ENCODE data around the gene HS3ST4. TPM values are rescaled to one million over a fixed set of nuclear protein-coding genes. Genes with fewer than 3 reads are reported as not detected.
"Not testable (repeated sequence)": the region's sequence is repeated elsewhere in the genome, so short reads cannot be mapped to it uniquely, and the experiment has no call there.

The HS3ST4 gene
- total RNA-seq, 4 donors from 2014 or later: 0.15 to 4.6 (median 0.37) TPM

GRCh38 chr16:26070302-26071100 lies 378.7 kb downstream of the HS3ST4 start:
- Histone ChIP-seq H3K27ac (no peak overlapping the region), H3K4me1 (no peaks in the 10 kb centered on the region), H3K27me3 (no peaks in the 10 kb centered on the region), H3K4me3 (no peak overlapping the region), H3K9me3 (no peaks in the 10 kb centered on the region), H3K36me3 (no peaks in the 10 kb centered on the region)
- TF ChIP-seq POLR2A (IDR thresholded peaks at IDR 0.05) (no peak), CTCF (IDR thresholded peaks at IDR 0.05) (no peak)
- intact Hi-C loops (cut with DNase I): no loop called here
- WGBS, 2 donors: 15% methylated on average over 4 to 5 of the region's 5 CpGs
- no peak for DNase-seq

- Histone ChIP-seq H3K36me3 (no peaks in the 10 kb centered on the region), H3K27me3 (no peaks in the 10 kb centered on the region), H3K27ac (no peak overlapping the region), H3K9me3 (no peaks in the 10 kb centered on the region), H3K4me3 (no peak overlapping the region), H3K4me1 (no peaks in the 10 kb centered on the region)
- intact Hi-C loops (cut with DNase I): no loop called here
- TF ChIP-seq CTCF (IDR thresholded peaks at IDR 0.05) (no peak), POLR2A (IDR thresholded peaks at IDR 0.05) (no peak)
- WGBS, 2 donors: 44 to 45% methylated on average over 9 of the region's 9 CpGs
- DNase-seq: no peak
Observed at GRCh38 chr16:26071101-26071866, 379.5 kb downstream of the HS3ST4 start.

DNA sequence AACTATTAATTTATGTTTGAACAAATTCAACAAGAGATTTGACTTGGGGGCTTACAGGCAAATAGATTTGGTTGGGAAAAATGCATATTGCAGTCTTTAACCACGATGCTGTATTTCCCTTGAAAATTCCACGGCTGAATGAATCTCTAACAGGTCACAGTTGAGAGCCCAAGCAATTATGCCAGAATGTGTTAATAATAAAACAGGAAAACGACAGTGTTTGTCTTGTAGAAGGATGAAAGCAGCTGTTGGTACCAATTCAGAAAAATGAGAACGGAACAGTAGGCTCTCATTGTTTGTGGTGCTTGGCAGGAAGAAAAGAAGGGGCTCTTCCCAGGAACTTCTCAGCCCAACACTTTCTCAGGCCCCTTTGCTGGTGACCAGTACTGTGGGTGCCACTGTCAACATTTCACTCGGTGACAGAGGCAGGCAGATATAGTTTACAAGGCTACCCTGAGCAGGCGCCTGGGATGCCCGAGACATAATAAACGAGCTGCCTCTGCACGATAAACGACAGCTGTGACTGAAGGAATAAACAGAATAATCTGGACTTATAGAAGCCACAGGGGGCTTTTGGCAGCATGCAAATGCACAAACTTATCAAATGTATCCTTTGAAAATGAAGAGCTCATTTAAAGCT lies 387.1 kb downstream of the HS3ST4 start:
- no peak for DNase-seq
- intact Hi-C loops (cut with DNase I): no loop called here
- TF ChIP-seq POLR2A (IDR thresholded peaks at IDR 0.05) (no peak), CTCF (IDR thresholded peaks at IDR 0.05) (no peak)
- Histone ChIP-seq H3K27me3 (no peaks in the 10 kb centered on the region), H3K4me3 (no peak overlapping the region), H3K4me1 (no peaks in the 10 kb centered on the region), H3K36me3 (no peaks in the 10 kb centered on the region), H3K9me3 (no peaks in the 10 kb centered on the region), H3K27ac (no peak overlapping the region)
- WGBS, 2 donors: 16 to 28% methylated on average over 10 of the region's 10 CpGs

DNA sequence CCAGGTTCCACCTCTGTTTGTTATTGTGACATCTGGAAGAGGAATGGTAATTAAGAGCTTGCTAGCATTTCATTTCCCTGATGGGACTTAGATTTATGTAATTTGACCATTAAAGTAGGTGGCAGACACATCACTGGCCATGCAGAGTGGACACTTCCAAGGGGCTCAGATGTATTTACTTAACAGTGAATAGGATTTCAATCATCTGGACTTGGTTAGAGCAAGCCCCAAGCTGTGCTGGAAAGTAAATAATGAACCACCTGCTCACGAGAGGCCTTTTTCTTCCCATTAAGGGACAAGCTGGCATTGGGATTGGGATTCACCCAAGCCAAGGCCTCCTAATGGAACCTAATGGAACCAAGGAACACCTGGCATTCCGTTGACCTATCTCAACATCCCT lies 395.3 kb downstream of the HS3ST4 start:
- Histone ChIP-seq H3K4me1 (no peaks in the 10 kb centered on the region), H3K9me3 (no peaks in the 10 kb centered on the region), H3K36me3 (no peaks in the 10 kb centered on the region), H3K27me3 (no peaks in the 10 kb centered on the region), H3K27ac (no peak overlapping the region), H3K4me3 (no peak overlapping the region)
- no peak for DNase-seq
- TF ChIP-seq POLR2A (IDR thresholded peaks at IDR 0.05) (no peak), CTCF (IDR thresholded peaks at IDR 0.05) (no peak)
- WGBS, 2 donors: 45 to 63% methylated on average over 2 of the region's 2 CpGs
- intact Hi-C loops (cut with DNase I): no loop called here

DNA sequence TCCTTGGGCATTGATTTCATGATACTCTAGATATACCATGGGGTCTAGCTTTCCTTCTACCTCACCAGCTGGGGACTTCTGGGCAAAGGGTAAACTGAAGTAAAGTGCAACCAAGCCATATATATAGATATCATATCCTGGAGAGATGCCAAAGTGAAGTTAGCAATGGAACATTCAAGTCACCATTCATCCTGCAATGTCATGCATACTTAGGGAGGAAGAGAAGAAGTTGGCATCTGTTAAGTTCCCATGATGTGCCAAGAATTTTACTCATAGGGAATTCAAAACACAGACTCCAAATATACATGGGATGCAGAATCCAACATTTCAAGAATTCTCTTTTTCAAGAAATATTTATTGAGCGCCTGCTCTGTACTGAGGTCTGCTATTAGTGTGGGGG lies 399.8 kb downstream of the HS3ST4 start:
- no peak overlapping the region for H3K27ac ChIP-seq

GRCh38 chr16:26098206-26098605 lies 406.4 kb downstream of the HS3ST4 start:
- intact Hi-C loops (cut with DNase I); H3K9me3 ChIP-seq; H3K4me1 ChIP-seq; H3K27me3 ChIP-seq; H3K36me3 ChIP-seq; H3K4me3 ChIP-seq; DNase-seq; H3K27ac ChIP-seq: not testable (repeated sequence)
- WGBS, 2 donors: 83 to 86% methylated on average over 3 of the region's 3 CpGs

More for the DNA sequence above, 399.8 kb downstream of the HS3ST4 start:
- TF ChIP-seq CTCF (IDR thresholded peaks at IDR 0.05) (no peak), POLR2A (IDR thresholded peaks at IDR 0.05) (no peak)
- Histone ChIP-seq H3K4me1 (no peaks in the 10 kb centered on the region), H3K9me3 (no peaks in the 10 kb centered on the region), H3K36me3 (no peaks in the 10 kb centered on the region), H3K4me3 (no peak overlapping the region), H3K27me3 (no peaks in the 10 kb centered on the region)
- intact Hi-C loops (cut with DNase I): no loop called here
- 87 to 89% methylated on average over 1 of the region's 1 CpG for whole genome bisulfite sequencing, 2 donors
- DNase-seq: no peak

Measured in esophagus squamous epithelium (tissue), 5 donors.